NB4 (cell line): ENCODE results near the gene PHB1.

Source experiments
- CTCF ChIP-seq: IDR thresholded peaks from one replicate; pipeline ENCODE4 v1.5.1; 2012; ENCODE audit warnings: low read depth, low read length
- MAX ChIP-seq: IDR thresholded peaks from 2 replicates; pipeline ENCODE4 v1.6.1; 2011; ENCODE audit warnings: low read depth, low read length
- MYC ChIP-seq: IDR thresholded peaks from 2 replicates; pipeline ENCODE4 v1.6.1; 2011; ENCODE audit warnings: low read depth, low read length
- POLR2A ChIP-seq: IDR thresholded peaks from 2 replicates; pipeline ENCODE4 v1.6.1; 2011; ENCODE audit warnings: mild to moderate bottlenecking; ENCODE audit not compliant: insufficient read length; ENCODE audit errors: extremely low read depth

DNA sequence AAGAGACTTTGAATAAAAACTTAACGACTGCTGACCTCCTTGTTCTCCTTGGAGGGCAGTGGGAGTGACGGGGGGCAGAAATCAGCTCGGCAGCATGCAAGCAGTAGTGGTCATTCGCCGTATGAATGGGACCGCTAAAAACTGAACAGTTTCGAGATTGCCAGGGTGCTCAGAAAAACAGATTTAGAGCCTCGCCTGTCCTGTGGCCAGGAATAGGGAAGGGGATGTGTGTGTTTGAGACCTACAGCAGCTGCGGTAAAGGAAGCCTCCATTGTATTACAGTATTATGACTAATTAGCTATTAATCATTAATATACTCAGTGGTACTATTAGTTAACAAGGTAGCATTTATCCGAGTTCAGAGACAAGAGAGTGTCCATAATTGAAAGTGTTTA is 52.0 kb downstream of the PHB1 start:
- TF ChIP-seq POLR2A (no peak), CTCF (no peak), MYC (no peak), MAX (no peak)
